WERI-Rb-1 (cell line): ENCODE data around the gene GSTA4.
"Not testable (repeated sequence)": the region's sequence is repeated elsewhere in the genome, so short reads cannot be mapped to it uniquely, and the experiment has no call there.

Experiments used
- DNase-seq: peaks from one replicate; pipeline ENCODE4 v3.0.0-alpha.2; 2020
- H3K27ac ChIP-seq: fragments of 250-450 bp; sonication (Bioruptor Pico); 2 replicates; pipeline ENCODE4 v1.5.1; 2020; ENCODE audit warnings: mild to moderate bottlenecking, moderate library complexity
- H3K27me3 ChIP-seq: fragments of 250-450 bp; sonication (Bioruptor Pico); 2 replicates; pipeline ENCODE4 v1.5.1; 2021; ENCODE audit warnings: mild to moderate bottlenecking, low read depth, moderate library complexity; ENCODE audit not compliant: insufficient read depth, severe bottlenecking
- H3K36me3 ChIP-seq: fragments of 250-450 bp; sonication (Bioruptor Pico); 2 replicates; pipeline ENCODE4 v1.5.1; 2020; ENCODE audit warnings: mild to moderate bottlenecking, moderate library complexity
- H3K4me3 ChIP-seq: 2 replicates; pipeline ENCODE4 v1.5.1; 2011; ENCODE audit warnings: low read depth, mild to moderate bottlenecking, control low read depth, low read length
- H3K9me3 ChIP-seq: fragments of 250-450 bp; sonication (Bioruptor Pico); 2 replicates; pipeline ENCODE4 v1.5.1; 2021; ENCODE audit warnings: mild to moderate bottlenecking, moderate library complexity; ENCODE audit not compliant: severe bottlenecking
- CTCF ChIP-seq: IDR thresholded peaks from 2 replicates; pipeline ENCODE4 v1.5.1; 2011; ENCODE audit warnings: low read depth, mild to moderate bottlenecking, control low read depth, inconsistent platforms, low read length

Gene GSTA4

GRCh38 chr6:52958546-52959255, 36.4 kb downstream of the GSTA4 start:
- DNase-seq: no peak
- TF ChIP-seq CTCF: no peak
- H3K27me3 ChIP-seq: no peaks in the 10 kb centered on the region
- H3K27ac ChIP-seq: no peak overlapping the region
- H3K9me3 ChIP-seq: peaks cover 12% of the 10 kb centered on the region
- H3K4me3 ChIP-seq: no peak overlapping the region
- no peaks in the 10 kb centered on the region for H3K36me3 ChIP-seq

GRCh38 chr6:52955871-52956270, 39.2 kb downstream of the GSTA4 start:
- Histone ChIP-seq H3K4me3 (no peak overlapping the region), H3K27me3 (no peaks in the 10 kb centered on the region), H3K36me3 (no peaks in the 10 kb centered on the region), H3K9me3 (no peaks in the 10 kb centered on the region), H3K27ac (no peak overlapping the region)
- TF ChIP-seq CTCF: no peak
- peak; percentile 96 for DNase-seq

GRCh38 chr6:52953911-52954839, 40.9 kb downstream of the GSTA4 start:
- Histone ChIP-seq H3K4me3 (no peak overlapping the region), H3K27ac (no peak overlapping the region), H3K36me3 (no peaks in the 10 kb centered on the region), H3K27me3 (no peaks in the 10 kb centered on the region), H3K9me3 (no peaks in the 10 kb centered on the region)
- TF ChIP-seq CTCF: no peak
- no peak for DNase-seq

GRCh38 chr6:52946306-52946705, 48.8 kb downstream of the GSTA4 start:
- H3K36me3 ChIP-seq: no peaks in the 10 kb centered on the region
- TF ChIP-seq CTCF: no peak
- H3K27me3 ChIP-seq: no peaks in the 10 kb centered on the region
- DNase-seq: no peak
- no peaks in the 10 kb centered on the region for H3K9me3 ChIP-seq
- no peak overlapping the region for H3K27ac ChIP-seq
- H3K4me3 ChIP-seq: no peak overlapping the region

- H3K4me3 ChIP-seq, H3K27ac ChIP-seq, H3K9me3 ChIP-seq, DNase-seq, H3K27me3 ChIP-seq, H3K36me3 ChIP-seq: not testable (repeated sequence)
Observed at GRCh38 chr6:52942821-52943220, 52.3 kb downstream of the GSTA4 start.

- TF ChIP-seq CTCF: no peak
- H3K36me3 ChIP-seq: no peaks in the 10 kb centered on the region
- no peak for DNase-seq
- no peaks in the 10 kb centered on the region for H3K27me3 ChIP-seq
- no peaks in the 10 kb centered on the region for H3K9me3 ChIP-seq
- no peak overlapping the region for H3K27ac ChIP-seq
- no peak overlapping the region for H3K4me3 ChIP-seq
Observed at GRCh38 chr6:52942221-52942620, 52.9 kb downstream of the GSTA4 start.
